NCI-H2081 treated with DMSO at 0.1 percent for 48 hours (cell line): Measurements from ENCODE around the gene ADAM21.
"Not testable (repeated sequence)": the region's sequence is repeated elsewhere in the genome, so short reads cannot be mapped to it uniquely, and the experiment has no call there.

Experiments used
- DNase-seq: peaks from one replicate; lab custom pipeline; 2025; lab: John Stamatoyannopoulos, UW

ADAM21 gene

DNA sequence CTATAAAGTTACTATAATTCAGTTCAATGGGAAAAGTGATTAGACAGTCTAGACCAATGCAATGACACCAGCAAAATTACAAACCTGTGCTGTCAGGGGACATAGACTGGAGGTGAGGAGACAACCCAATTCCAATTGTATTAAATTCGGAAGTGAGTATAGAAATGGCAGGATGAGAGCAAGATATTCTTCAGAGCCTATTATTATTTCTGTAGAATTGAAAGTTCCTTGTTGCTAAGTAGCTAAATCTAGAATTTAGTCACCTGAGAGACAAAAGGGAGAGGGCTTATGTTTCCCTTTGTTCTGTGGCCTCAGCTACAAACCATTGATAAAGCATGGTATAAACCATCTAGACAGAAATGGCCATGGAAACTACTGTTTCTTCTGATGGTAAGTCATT, at the start of gene ADAM21:
TSS of gene ADAM21 (plus strand) at position 301 of the 400 bp plus-strand sequence. CDS start 5,326 bp downstream, outside the sequence.
- no peak for DNase-seq

DNA sequence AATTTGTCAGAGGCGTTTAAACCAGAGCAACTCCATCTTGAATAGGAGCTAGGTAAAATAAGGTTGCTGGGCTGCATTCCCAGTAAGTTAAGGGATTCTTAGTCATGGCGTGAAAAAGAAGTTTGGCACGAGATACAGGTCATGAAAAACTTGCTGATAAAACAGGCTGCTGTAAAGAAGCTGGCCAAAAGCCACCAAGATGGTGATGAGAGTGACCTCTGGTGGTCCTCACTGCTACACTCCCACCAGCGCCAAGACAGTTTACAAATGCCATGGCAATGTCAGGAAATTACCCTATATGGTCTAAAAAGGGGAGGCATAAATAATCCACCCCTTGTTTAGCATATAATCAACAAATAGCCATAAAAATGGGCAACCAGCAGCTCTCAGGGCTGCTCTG, 48.6 kb upstream of the ADAM21 start:
- DNase-seq = not testable (repeated sequence)

DNA sequence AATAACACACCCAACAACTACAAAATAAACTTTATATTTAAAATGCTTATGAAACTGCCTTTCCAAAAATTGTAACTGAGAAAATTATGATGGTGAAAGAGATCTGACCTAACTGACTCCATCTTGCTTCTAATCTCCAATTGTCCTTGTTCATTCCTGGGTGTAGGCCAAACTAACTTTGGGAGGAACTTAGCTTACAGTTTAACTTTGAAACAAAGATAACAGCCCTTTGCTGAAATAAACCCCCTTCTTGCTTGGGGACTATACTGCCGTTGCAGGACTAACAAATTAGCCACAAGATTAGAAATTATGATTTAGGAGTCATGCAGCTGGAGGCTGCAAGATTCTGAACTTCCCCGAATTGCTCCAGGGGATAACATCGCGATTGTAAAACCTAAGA, 45.8 kb upstream of the ADAM21 start:
- DNase-seq = not testable (repeated sequence)

DNA sequence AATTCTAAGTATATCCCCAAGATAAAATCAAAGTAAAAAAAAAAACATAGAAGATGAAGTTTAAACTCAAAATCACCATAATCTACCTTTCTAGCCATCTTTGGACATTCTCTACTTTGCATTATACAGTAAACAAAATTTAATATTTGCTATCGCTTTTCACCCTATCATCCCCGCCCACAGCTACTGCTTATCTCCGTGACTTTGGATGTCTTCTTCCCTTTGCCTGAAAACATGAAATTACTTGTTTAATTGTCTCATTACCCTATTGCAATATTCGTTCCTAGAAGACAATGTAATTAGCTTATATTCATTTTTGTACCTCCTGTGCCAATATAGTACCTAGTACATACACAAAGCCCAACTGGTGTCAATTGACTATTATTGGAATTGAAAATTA, 44.4 kb upstream of the ADAM21 start:
- DNase-seq = no peak

DNA sequence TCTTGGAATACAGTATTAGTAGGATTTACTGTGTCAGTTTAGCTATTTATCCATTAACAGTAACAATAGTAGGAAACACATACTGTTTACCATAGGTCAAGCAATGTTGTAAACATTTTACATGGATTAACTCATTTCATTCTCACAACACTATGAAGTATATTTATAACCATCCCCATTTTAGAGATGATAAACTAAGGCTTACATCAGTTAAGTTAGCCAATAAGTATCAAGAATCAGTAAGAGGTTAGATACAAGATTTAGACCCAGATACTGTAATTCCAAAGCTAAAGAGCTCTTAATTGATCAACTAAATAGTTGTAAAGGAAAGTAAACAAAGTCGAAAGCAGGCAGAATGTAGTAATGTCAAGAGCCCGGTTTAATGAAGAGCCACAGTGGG, 36.2 kb upstream of the ADAM21 start:
- no peak for DNase-seq

DNA sequence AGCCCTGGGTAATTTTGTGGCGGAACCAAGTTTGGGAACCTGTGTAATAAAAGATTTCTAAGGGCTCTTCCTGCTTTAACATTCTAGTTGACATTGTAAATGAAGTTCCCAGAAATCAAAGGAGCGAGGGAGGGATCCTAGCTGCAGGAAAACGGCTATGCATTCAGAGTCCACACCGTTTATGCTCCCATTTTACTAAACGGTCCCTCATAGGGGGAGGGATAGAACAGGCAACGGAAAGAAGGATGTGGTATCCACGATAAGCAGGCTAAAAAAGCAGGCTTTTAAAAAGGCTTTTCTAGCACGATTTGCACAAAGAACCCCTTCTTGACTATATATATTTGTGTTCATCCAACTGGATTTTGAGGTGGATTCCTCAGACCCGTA, 35.6 kb upstream of the ADAM21 start:
- DNase-seq = no peak

DNA sequence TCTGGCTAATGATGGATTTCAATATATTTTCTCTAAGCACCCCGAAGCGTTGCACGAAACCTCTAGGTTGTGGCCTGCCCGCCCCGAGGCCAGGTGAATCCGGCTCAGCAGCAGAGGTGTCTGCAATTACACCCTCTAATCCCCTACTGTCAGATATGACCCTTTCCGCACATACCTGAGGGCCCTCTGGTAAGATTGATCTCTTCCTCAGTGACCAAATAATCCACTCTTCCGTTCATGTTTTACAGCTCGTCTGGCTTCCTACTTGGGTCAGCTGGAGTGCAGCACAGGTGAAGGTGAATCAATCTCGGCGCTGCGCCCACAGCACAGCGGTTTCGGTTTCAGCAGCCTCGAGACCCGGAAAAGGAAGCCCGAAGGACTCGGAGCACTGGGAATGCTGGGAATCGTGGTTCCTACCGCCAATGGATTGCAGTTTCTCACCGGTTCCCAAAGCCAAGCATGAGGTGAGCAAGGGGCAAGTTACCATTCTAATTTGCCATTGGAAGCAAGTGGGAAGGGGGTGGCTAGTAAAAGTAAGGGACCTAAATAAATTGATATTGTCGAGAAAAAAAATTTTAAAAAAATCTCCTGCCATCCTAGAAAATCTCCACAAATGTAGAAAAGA, 35.1 kb upstream of the ADAM21 start, which contains the start of gene SYNJ2BP:
TSS of gene SYNJ2BP (minus strand) at position 366 of the 625 bp plus-strand sequence. CDS start at position 239, 127 bp downstream.
- peak; percentile 75 for DNase-seq

DNA sequence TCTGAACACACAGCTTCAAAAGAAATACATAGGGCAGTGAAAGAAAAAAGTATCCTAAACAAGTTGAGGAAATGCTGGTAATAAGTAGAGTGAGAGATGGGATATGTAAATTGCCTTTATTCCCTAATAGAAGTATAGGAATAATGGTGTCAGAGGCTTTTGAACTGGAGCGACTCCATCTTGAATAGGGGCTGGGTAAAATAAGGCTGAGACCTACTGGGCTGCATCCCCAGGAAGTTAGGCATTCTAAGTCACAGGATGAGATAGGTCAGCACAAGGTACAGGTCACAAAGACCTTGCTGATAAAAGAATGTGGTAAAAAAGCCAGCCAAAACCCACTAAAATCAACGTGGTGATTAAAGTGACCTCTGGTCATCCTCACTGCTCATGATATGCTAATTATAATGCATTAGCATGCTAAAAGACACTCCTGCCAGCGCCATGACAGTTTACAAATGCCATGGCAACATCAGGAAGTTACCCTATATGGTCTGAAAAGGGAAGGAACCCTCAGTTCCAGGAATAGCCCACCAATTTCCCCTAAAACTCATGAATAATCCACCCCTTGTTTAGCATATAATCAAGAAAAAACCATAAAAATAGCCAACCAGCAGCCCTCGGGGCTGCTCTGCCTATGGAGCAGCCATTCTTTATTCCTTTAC, 32.6 kb upstream of the ADAM21 start:
- not testable (repeated sequence) for DNase-seq

DNA sequence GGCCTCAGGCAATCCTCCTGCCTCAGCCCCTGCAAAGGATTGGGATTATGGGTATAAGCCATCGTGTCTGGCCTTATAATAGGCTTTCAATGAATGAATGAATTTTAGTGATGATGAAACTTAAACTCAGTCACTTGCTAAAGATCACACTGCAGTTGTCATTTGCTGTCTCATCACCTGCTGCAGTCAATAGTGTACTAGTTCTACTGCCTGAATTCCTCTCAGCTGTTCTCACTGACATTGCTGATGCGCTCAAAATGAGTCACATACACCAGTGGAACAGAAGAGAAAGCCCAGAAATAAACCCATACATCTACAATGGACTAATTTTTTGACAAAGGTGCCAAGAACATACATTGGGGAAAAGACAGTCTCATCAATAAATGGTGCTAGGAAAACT, 29.4 kb upstream of the ADAM21 start:
- DNase-seq = no peak

DNA sequence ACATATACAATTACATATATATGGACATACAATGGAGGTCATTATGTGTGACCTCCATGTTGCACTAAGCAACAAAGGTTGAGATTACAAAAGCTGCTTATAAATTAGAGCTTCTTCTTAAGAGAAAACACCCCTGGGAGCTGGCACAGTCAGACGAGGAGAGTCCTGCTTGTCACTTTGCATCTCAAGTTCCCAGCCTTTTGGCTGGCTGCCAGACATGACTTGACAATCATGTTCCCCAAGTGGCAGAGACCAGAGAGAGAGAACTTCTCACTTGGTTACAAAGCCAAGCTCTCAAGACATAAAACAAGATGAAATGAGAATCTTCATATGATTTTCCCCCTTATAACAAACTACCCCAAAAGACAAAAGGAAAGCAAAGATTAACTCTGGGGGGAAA, 26.6 kb upstream of the ADAM21 start:
- no peak for DNase-seq

DNA sequence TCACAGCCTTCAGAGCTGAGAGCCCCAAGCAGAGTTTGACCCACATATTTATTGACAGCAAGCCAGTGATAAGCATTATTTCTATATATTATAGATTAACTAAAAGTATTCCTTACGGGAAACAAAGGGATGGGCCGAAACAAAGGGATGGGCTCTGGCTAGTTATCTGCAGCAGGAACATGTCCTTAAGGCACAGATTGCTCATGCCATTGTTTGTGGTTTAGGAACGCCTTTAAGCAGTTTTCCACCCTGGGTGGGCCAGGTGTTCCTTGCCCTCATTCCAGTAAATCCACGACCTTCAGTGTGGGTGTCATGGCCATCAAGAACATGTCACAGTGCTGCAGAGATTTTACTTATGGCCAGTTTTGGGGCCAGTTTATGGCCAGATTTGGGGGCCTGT, 25.4 kb upstream of the ADAM21 start:
- not testable (repeated sequence) for DNase-seq

DNA sequence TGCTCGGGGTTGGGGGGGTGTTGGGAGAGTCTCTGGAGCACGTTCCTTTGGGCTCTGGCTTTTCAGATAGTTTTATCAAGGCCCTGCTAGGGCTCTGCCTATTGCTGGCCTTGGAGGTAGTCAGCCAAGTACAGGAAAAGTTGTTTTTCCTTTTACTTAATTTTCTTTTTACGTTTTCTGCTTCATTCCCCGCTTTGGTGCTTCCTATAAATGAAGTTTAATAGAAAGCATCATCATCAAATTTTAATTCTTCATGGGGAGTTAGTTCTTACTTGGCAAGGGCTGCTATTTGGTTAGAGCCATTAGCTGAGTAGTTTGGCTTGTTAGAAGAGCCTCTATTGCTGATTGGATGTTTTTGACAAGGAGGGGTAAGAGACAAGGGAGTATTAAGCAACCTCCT, 15.1 kb upstream of the ADAM21 start:
- DNase-seq = no peak

DNA sequence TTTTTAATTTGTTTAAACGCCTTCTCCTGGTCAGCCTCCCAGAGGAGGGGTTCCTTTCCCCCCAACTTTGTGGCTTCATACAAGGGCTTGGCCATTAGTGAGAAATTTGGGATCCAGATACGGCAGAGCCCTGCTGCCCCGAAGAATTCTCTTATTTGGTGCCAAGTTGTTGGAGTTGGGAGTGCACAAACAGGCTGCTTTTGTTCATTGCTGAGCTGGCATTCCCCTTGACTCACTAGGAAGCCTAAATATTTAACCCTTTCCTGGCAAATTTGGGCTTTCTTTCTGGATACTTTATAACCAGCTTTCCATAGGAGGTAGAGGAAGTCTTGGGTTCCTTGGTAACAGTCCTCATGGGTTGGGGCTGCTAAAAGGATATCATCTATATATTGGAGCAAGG, 10.3 kb upstream of the ADAM21 start:
- no peak for DNase-seq

DNA sequence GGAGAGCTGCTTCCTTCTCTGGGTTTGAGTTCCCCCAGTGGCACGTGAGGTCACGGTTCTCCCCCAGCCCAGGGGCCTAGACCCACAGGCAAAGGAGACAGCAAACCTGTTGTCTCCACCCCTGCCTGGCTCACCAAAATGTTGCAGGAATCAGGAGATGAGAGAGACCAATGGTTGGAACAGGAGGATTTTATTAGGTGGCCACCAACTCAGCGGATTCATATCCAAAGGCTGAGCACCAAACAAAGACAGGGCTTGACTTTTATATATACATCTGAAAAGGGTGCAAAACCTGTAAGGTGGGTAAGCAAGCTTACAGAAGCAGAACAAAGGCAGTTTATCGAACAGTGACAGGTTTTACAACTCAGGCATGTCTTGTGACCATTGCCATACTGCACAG, 9.2 kb upstream of the ADAM21 start:
- no peak for DNase-seq

DNA sequence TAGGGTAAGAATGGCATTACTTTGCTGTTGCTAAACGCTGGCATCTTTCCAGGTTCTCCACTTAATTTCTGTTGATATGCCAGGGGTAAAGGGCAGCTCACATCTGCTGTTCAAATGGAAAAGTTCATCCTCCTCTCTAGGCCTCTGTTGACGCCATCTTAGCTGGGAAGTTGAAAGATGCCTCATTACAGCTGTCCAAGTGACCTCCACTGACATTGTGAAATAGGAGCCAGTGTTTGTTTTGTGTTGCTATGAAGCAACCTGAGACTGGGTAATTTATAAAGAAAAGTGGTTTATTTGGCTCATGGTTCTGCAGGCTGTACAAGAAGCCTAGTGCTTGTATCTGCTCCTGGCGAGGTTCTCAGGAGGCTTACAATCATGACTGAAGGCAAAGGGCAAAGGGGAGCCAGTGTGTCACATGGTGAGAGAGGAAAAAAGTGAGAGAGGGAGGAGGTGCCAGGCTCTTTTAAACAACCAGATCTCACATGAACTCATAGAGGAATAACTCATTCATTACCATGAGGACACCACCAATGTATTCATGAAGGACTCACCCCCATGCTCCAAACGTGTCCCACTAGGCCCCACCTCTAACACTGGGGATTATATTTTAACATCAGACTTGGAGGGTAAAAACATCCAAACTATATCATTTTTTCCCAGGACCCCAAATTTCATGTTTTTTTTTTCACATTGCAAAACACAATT, 3.2 kb upstream of the ADAM21 start:
- DNase-seq = no peak

DNA sequence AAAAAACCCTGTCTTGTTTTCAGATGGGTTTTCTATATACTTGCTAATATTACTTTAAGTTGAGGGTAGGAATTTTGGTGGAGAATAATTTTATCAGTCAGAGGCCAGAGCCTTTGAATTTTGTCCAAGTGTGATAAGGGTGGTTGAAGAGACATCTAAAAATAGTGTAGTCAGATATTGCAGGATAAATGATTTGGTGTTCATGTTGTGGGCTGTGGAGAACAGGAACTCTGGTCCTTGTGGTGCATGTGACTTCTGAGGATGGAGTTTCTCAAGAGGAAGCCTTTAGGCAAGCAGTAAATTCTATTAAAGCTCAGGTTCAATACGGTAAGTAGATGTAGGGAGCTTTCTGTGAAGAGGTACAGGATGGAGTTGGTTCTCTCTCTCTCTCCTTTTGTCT, 2.8 kb downstream of the ADAM21 start:
- DNase-seq = no peak

DNA sequence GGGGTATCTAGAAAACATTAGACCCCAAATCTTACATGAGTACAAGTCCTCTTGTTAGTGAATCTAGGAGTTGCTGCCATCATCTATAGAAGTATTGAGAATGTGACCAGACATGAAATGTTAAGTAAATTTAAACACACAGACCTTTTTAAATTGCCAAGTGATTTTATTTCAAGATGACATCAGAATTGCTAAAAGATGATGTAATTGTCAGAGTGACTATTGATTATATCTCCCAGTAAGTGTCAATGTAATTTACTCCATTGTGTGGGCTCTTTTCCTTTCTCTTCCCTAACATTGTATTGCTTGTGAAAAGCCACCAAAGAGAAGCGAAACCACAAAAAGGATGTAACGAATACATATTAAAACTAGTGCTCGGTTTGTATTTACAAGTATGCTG, 16.8 kb downstream of the ADAM21 start:
- DNase-seq = no peak

DNA sequence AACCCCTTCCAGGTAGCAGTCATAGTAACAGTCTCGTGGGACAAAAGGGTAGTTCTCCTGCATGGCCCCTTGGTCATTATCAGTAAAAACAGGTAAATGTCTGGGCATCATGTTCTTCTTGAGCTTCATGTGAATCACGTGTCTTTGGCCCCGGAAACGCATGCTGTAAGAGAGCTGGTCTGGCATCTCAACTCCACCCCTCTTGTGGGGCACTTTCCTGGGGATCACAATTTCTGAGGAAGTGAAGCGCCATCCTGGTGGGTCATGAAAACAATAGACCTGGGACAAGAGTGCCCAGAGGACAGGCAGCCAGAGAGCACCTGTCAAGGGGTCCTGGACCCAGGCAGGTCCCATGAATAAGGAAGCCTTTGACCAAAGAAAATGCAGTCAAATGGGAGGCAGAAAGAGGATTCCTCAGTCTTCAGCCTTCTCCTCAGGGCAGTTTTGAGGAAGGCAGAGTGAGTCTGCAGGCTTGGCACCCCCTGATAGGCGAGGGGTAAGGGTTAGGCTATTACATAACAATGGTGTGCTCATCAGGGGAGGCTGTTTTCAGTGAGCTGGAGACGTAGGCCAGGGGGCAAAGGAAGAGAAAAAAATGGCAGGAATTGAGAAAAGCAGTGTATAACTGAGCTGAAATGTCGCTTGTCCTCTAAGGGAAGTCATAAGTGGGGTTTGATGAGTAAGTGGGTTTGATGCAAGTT, 19.0 kb downstream of the ADAM21 start:
- DNase-seq = not testable (repeated sequence)

DNA sequence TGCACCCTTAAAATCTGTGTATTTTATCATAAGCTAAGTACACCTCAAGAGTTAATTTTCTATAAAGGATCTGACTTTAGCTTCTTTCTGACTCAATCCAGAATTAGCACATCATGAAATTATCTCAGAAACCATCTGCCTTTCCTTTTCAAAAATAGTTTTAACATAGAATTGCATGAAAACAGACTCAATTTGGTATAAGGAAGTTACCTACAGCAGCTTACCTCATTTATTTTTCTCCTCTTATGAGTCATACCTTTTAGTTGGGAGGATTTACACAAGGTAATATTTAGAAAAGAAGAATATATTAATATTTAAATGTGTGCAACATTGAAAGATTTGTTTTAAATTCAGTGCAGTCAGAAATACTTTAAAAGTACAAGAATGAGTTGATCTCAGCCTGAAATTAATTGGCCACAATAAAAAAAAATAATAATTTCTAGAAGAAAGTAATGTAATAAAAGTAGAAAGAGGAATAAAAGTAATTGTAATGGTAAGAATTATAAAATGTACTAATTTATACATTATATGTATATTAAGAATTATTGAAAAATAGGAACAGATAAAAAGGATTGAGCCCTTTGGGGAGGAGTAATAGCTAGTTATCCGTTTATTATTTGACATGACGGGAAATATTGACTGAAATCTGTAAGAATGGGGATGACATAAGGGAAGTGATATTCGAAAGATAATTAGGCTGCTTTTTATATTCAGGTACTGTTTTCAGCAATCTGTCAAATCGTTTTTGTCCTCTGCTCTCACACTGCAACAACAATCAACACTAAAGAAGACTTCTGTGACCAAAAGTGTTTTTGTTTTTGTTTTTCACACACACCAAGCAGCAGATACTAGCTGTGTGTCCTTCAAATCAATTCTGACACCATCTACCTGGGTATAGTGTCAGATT, 20.5 kb downstream of the ADAM21 start:
- no peak for DNase-seq

DNA sequence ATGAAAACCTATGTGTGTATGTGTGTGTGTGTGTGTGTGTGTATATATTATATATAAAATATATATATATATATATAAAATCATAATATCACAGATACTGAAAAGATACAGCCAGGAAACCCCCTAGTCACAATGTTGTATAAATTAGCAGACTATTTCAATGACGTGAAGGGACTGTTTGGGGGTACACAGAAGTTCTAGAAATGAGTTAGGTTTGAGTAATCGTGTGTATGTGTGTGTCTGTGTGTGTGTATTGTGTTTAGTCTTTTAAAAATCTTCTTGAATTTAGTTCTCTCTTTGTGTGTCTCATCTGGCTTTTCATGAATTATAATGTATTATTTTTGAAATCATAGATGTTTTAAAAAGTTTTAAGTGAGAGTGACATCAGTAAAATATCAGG, 21.9 kb downstream of the ADAM21 start:
- DNase-seq = no peak

DNA sequence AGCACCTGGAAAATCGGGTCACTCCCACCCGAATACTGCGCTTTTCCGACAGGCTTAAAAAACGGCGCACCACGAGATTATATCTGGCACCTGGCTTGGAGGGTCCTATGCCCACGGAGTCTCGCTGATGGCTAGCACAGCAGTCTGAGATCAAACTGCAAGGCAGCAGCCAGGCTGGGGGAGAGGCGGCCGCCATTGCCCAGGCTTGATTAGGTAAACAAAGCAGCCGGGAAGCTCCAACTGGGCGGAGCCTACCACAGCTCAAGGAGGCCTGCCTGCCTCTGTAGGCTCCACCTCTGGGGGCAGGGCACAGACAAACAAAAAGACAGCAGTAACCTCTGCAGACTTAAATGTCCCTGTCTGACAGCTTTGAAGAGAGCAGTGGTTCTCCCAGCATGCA, 23.5 kb downstream of the ADAM21 start:
- not testable (repeated sequence) for DNase-seq
